HL-60 (cell line): ENCODE results near the gene ARPC5.
A peak's percentile ranks its signal among the peaks of the same experiment; 100 is the strongest.

Experiments used
- DNase-seq, 2 experiments: peaks; one replicate each; pipeline ENCODE4 v3.0.0-alpha.2; 2010 to 2020; ENCODE audit warnings: low read depth in 1 of 2, low spot score in 1 of 2
- H3K27ac ChIP-seq: fragments of 250-450 bp; sonication (Bioruptor Pico); replicated peaks from 2 replicates; pipeline ENCODE4 v1.5.1; 2020; ENCODE audit warnings: mild to moderate bottlenecking, moderate library complexity
- H3K27me3 ChIP-seq: fragments of 250-450 bp; sonication (Bioruptor Pico); 2 replicates; pipeline ENCODE4 v1.5.1; 2021; ENCODE audit warnings: mild to moderate bottlenecking, moderate library complexity; ENCODE audit not compliant: insufficient read depth, poor library complexity, severe bottlenecking
- H3K4me3 ChIP-seq: replicated peaks from 2 replicates; pipeline ENCODE4 v1.5.1; 2011; ENCODE audit warnings: mild to moderate bottlenecking, control low read depth, low read length; ENCODE audit not compliant: insufficient read depth
- GABPA ChIP-seq: IDR thresholded peaks from 2 replicates; pipeline ENCODE4 v1.6.1; 2012; ENCODE audit warnings: low read depth
- POLR2AphosphoS5 ChIP-seq: IDR thresholded peaks from 2 replicates; pipeline ENCODE4 v1.6.1; 2012; ENCODE audit warnings: low read depth
- SPI1 ChIP-seq: IDR thresholded peaks from 2 replicates; pipeline ENCODE4 v1.6.1; 2012; ENCODE audit warnings: low read depth, mild to moderate bottlenecking, borderline replicate concordance
- TF ChIP-seq, protein P1 (sequence below): IDR thresholded peaks from one replicate; pipeline ENCODE4 v1.5.1; 2011; ENCODE audit warnings: low read length, control low read depth, inconsistent platforms; ENCODE audit not compliant: insufficient read depth
- TF ChIP-seq, protein P2 (sequence below): IDR thresholded peaks from 2 replicates; pipeline ENCODE4 v1.6.1; 2012; ENCODE audit warnings: low read depth; ENCODE audit not compliant: insufficient replicate concordance

The ARPC5 gene

DNA sequence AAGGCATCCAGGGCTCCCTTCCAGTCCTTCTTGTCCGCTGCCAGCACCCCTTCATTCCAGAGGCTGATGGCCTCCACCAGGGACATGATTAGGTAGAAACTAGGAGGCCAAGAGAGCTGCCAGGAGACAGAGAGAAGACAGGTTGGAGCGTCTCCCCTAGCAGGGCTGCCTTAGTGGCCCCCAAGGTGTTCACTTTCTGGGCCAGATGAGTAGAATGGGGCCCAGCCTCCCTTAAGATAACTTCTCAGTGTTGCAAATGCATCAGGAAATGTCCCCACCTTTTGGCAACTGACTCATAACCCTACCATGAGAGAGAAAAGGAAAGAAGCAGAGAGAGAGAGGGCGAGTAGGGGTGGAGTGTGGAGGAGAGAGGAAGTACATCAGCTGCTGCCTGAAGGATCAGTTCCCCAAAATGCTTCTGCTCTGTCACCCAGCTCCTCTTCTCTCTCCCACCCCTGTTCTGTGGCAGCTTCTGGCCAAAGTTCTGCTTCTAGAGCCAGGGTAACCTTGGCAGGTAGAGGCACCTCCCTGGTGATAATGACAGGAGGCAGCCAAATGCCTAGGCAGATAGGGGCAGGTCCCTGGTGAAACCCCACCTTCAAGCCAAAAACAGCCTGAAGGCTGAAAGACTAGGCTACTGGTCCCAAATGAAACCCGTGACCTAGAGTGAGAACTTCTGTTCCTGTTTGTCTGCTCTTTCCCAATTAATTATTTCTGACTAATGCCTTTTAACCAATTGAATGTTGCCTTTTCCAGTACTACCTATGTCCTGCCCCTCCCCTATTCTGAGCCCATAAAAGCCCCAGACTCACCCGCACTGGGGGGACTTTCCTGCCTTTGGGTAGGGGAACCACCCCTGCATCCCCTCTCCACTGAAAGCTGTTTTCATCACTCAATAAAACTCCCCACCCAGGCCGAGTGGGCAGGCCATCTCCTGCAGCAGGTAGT is 45.1 kb downstream of the ARPC5 start, which contains the start of gene NCF2:
Gene NCF2, minus strand, starts transcription at position 216 of the 948 bp plus-strand sequence. Its CDS starts 130 bp downstream, at position 86.
- peak within 1 kb of the TSS; percentile 37 for H3K4me3 ChIP-seq
- DNase-seq: peak; percentile 95 to 97
- H3K27ac ChIP-seq: peak within 1 kb of the TSS; percentile 85
- H3K27me3 ChIP-seq: no peaks in the 10 kb centered on the region
- peak; percentile 19; the same call in 1 of the 2 replicates for TF ChIP-seq GABPA
- TF ChIP-seq, protein P1, sequence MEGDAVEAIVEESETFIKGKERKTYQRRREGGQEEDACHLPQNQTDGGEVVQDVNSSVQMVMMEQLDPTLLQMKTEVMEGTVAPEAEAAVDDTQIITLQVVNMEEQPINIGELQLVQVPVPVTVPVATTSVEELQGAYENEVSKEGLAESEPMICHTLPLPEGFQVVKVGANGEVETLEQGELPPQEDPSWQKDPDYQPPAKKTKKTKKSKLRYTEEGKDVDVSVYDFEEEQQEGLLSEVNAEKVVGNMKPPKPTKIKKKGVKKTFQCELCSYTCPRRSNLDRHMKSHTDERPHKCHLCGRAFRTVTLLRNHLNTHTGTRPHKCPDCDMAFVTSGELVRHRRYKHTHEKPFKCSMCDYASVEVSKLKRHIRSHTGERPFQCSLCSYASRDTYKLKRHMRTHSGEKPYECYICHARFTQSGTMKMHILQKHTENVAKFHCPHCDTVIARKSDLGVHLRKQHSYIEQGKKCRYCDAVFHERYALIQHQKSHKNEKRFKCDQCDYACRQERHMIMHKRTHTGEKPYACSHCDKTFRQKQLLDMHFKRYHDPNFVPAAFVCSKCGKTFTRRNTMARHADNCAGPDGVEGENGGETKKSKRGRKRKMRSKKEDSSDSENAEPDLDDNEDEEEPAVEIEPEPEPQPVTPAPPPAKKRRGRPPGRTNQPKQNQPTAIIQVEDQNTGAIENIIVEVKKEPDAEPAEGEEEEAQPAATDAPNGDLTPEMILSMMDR: no peak
- TF ChIP-seq, protein P2, sequence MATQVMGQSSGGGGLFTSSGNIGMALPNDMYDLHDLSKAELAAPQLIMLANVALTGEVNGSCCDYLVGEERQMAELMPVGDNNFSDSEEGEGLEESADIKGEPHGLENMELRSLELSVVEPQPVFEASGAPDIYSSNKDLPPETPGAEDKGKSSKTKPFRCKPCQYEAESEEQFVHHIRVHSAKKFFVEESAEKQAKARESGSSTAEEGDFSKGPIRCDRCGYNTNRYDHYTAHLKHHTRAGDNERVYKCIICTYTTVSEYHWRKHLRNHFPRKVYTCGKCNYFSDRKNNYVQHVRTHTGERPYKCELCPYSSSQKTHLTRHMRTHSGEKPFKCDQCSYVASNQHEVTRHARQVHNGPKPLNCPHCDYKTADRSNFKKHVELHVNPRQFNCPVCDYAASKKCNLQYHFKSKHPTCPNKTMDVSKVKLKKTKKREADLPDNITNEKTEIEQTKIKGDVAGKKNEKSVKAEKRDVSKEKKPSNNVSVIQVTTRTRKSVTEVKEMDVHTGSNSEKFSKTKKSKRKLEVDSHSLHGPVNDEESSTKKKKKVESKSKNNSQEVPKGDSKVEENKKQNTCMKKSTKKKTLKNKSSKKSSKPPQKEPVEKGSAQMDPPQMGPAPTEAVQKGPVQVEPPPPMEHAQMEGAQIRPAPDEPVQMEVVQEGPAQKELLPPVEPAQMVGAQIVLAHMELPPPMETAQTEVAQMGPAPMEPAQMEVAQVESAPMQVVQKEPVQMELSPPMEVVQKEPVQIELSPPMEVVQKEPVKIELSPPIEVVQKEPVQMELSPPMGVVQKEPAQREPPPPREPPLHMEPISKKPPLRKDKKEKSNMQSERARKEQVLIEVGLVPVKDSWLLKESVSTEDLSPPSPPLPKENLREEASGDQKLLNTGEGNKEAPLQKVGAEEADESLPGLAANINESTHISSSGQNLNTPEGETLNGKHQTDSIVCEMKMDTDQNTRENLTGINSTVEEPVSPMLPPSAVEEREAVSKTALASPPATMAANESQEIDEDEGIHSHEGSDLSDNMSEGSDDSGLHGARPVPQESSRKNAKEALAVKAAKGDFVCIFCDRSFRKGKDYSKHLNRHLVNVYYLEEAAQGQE: peak; percentile 31
- TF ChIP-seq POLR2AphosphoS5: peak; percentile 92
- TF ChIP-seq SPI1: peak; percentile 100

DNA sequence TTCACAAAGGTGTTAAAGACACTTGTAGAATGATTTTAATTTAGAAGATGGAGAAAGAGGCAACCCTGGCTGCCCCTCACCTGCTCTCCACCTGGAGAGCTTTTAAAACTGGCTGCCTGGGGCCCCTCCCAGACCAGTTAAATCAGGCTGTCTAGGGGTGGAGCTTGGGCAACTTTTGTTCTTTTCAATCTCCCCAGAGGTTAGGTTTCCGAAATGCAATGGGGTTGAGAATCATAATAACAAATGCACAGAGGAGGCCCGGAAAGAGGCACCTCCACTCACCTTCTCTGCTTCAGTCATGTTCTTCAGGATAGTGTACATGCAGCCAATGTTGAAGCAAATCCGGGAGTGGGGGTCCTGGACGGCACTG is 45.7 kb downstream of the ARPC5 start:
- TF ChIP-seq GABPA (no peak), POLR2AphosphoS5 (no peak), SPI1 (no peak)
- TF ChIP-seq, protein P1: no peak
- TF ChIP-seq, protein P2: no peak
- H3K4me3 ChIP-seq: peak overlapping the region; percentile 37
- H3K27me3 ChIP-seq: no peaks in the 10 kb centered on the region
- DNase-seq: no peak
- H3K27ac ChIP-seq: peak overlapping the region; percentile 85

DNA sequence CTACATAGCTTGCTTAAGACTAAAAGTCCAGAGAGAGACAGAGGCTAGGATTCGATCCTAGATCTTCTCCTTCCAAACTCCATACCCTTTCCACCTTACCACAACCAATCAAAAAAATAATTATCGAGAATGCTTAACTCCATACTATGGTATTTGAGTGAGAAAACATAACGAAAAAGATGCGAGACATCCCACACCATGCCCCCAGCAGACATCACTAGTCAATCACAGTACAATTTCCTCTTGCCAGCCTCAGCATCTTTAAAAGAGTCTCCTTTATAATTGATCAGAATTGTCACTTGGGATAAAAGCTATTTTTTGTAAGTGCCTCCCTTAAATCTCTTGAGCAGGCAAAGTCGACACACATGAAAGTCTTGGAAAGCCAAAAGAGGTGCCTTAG is 46.2 kb downstream of the ARPC5 start:
- no peak for DNase-seq
- TF ChIP-seq, protein P1: no peak
- TF ChIP-seq SPI1 (no peak), POLR2AphosphoS5 (no peak), GABPA (no peak)
- TF ChIP-seq, protein P2: no peak
- Histone ChIP-seq H3K27me3 (no peaks in the 10 kb centered on the region), H3K4me3 (peak overlapping the region; percentile 37), H3K27ac (peak overlapping the region; percentile 85)
